ENCODE measurements around the gene RYR3.

RYR3 gene

DNA sequence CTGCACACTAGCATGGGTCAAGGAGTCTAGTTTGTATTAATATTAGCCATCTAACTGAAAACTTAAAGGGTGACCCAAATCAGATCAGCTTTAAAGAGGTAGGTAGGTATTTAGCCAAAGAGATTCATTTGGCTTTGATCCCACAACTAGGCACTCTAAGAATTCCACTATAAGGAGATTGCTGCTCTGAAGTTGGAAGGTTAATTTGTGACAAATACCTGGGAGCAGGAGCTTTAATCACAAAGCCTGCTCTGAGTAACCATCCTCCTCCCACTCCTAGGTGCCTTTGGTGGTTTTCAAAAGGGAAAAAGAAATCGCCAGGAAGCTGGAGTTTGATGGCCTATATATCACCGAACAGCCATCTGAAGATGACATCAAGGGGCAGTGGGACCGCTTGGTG is 537.2 kb downstream of the RYR3 start:
- H3K4me3 ChIP-seq (ENCODE audit: low read depth in 1 of 5, low read length in 5 of 5): no peak overlapping the region
- no peaks in the 10 kb centered on the region for H3K9me3 ChIP-seq (ENCODE audit: control insufficient read depth in 5 of 5, low read length in 5 of 5)
- H3K36me3 ChIP-seq (ENCODE audit: control insufficient read depth in 5 of 5, insufficient read depth in 5 of 5, low read length in 5 of 5): no peaks in the 10 kb centered on the region
- peaks cover 0 to 3% (median 3%) of the 10 kb centered on the region in 5 donors for H3K27me3 ChIP-seq (ENCODE audit: control insufficient read depth in 5 of 5, insufficient read depth in 4 of 5, low read length in 5 of 5)
- H3K9ac ChIP-seq (ENCODE audit: low read length in 5 of 5): no peak overlapping the region
- H3K27ac ChIP-seq (ENCODE audit: low read depth, low read length): no peak overlapping the region
- H3K4me1 ChIP-seq (ENCODE audit: control insufficient read depth in 5 of 5, insufficient read depth in 5 of 5, low read length in 5 of 5): no peaks in the 10 kb centered on the region

DNA sequence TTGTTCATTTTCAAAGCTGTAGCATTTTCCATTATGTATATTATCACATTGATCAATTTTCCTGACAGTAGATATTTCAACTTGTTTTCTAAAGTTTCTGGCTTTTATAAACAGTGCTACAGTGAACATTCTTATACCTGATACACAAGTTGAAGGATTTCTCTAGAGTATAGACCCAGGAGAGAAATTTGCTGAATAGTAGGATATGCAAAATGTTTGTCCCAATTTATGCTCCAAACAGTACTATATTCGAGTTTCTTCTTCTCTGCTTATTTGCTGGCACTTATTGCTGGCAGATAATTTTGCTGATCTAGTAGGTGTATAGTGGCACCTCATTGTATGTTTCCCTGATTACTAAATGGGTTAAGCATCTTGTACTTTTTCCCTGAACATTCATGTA is 540.3 kb downstream of the RYR3 start:
- Histone ChIP-seq H3K4me3 (ENCODE audit: low read depth in 1 of 5, low read length in 5 of 5) (no peak overlapping the region), H3K4me1 (ENCODE audit: control insufficient read depth in 5 of 5, insufficient read depth in 5 of 5, low read length in 5 of 5) (no peaks in the 10 kb centered on the region), H3K9ac (ENCODE audit: low read length in 5 of 5) (no peak overlapping the region), H3K27ac (ENCODE audit: low read depth, low read length) (no peak overlapping the region), H3K36me3 (ENCODE audit: control insufficient read depth in 5 of 5, insufficient read depth in 5 of 5, low read length in 5 of 5) (no peaks in the 10 kb centered on the region), H3K9me3 (ENCODE audit: control insufficient read depth in 5 of 5, low read length in 5 of 5) (no peaks in the 10 kb centered on the region), H3K27me3 (ENCODE audit: control insufficient read depth in 5 of 5, insufficient read depth in 4 of 5, low read length in 5 of 5) (peaks cover 0 to 3% (median under 1%) of the 10 kb centered on the region in 5 donors)

DNA sequence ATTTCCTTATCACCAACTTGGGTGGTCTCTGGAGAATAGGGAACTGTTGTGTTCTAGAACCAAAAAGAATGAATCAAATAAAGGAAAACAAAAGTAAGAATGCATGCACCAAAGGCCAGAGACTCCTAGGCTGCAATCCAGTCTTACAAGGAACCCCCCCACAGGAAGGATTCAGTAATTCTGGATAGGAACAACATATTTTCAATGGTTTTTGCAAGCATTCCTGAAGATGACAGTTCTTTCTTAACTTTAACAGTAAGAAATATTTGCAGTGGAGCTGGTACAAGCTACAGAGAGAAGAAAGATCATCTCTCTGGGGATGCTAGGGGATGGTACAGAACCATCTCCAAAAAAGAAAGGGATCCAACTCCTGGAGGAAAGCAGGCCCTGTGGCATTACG is 541.3 kb downstream of the RYR3 start:
- H3K9me3 ChIP-seq (ENCODE audit: control insufficient read depth in 5 of 5, low read length in 5 of 5): no peaks in the 10 kb centered on the region
- H3K4me1 ChIP-seq (ENCODE audit: control insufficient read depth in 5 of 5, insufficient read depth in 5 of 5, low read length in 5 of 5): no peaks in the 10 kb centered on the region
- no peak overlapping the region for H3K27ac ChIP-seq (ENCODE audit: low read depth, low read length)
- no peak overlapping the region for H3K9ac ChIP-seq (ENCODE audit: low read length in 5 of 5)
- no peaks in the 10 kb centered on the region for H3K36me3 ChIP-seq (ENCODE audit: control insufficient read depth in 5 of 5, insufficient read depth in 5 of 5, low read length in 5 of 5)
- no peak overlapping the region for H3K4me3 ChIP-seq (ENCODE audit: low read depth in 1 of 5, low read length in 5 of 5)
- no peaks in the 10 kb centered on the region for H3K27me3 ChIP-seq (ENCODE audit: control insufficient read depth in 5 of 5, insufficient read depth in 4 of 5, low read length in 5 of 5)

DNA sequence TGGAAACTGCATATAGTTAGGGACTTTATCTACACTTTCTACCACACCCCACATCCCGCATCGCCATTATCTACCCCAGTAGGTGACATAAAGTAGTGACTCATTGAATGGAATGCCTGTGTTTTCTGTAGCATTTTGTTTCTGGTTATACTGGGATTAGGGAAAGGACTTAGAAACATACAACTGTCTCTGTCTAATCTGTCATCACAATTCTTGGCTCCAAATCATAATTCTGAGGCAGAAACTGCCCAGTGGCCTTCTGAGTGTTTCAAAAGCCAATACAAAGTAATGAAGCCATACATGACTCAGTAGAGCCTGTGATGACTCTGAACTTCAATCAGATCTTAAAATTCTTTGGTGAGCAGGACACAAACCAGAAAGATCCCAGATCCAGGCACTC is 541.8 kb downstream of the RYR3 start:
- H3K27ac ChIP-seq (ENCODE audit: low read depth, low read length): no peak overlapping the region
- H3K4me1 ChIP-seq (ENCODE audit: control insufficient read depth in 5 of 5, insufficient read depth in 5 of 5, low read length in 5 of 5): no peaks in the 10 kb centered on the region
- no peak overlapping the region for H3K4me3 ChIP-seq (ENCODE audit: low read depth in 1 of 5, low read length in 5 of 5)
- H3K9ac ChIP-seq (ENCODE audit: low read length in 5 of 5): no peak overlapping the region
- no peaks in the 10 kb centered on the region for H3K9me3 ChIP-seq (ENCODE audit: control insufficient read depth in 5 of 5, low read length in 5 of 5)
- no peaks in the 10 kb centered on the region for H3K36me3 ChIP-seq (ENCODE audit: control insufficient read depth in 5 of 5, insufficient read depth in 5 of 5, low read length in 5 of 5)
- no peaks in the 10 kb centered on the region for H3K27me3 ChIP-seq (ENCODE audit: control insufficient read depth in 5 of 5, insufficient read depth in 4 of 5, low read length in 5 of 5)

DNA sequence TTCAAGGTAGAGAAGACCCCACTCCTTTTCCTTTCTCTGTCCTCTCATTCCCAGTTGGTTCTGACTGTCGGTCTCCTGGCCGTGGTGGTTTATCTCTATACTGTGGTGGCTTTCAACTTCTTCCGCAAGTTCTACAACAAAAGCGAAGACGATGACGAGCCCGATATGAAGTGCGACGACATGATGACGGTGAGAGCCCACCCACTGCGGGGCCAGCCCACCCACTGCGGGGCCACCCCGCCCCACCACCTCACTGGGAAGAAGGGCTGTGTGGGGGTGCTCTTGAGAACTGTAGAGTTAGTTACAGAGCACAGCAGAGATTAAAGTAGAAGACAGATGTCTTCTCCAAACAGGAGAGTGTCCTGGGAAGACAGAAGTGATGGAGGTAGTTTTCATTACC is 547.0 kb downstream of the RYR3 start:
- Histone ChIP-seq H3K9ac (ENCODE audit: low read length in 5 of 5) (no peak overlapping the region), H3K9me3 (ENCODE audit: control insufficient read depth in 5 of 5, low read length in 5 of 5) (no peaks in the 10 kb centered on the region), H3K36me3 (ENCODE audit: control insufficient read depth in 5 of 5, insufficient read depth in 5 of 5, low read length in 5 of 5) (peaks cover 4 to 21% (median 12%) of the 10 kb centered on the region in 5 donors), H3K27ac (ENCODE audit: low read depth, low read length) (no peak overlapping the region), H3K27me3 (ENCODE audit: control insufficient read depth in 5 of 5, insufficient read depth in 4 of 5, low read length in 5 of 5) (no peaks in the 10 kb centered on the region), H3K4me1 (ENCODE audit: control insufficient read depth in 5 of 5, insufficient read depth in 5 of 5, low read length in 5 of 5) (no peaks in the 10 kb centered on the region), H3K4me3 (ENCODE audit: low read depth in 1 of 5, low read length in 5 of 5) (no peak overlapping the region)

DNA sequence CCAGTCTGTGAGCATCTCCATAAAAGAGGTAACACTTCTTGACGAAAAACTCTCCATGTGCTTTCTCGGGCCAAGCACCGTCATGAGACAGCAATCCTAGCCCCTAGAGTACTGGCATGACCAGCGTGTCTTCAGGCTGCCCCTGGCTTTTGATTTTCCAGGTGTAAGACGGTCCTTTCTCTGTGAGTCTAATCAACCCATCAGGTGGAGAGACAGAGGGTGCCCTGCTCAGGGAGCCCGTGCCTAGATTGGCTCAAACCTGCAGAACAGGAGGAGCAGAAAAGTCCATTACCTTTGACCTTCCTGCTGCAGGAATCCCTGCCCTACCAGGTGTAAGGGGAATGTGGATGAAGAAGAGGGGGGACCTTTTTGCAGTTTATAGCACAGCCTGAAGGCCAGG is 548.1 kb downstream of the RYR3 start:
- Histone ChIP-seq H3K4me3 (ENCODE audit: low read depth in 1 of 5, low read length in 5 of 5) (no peak overlapping the region), H3K36me3 (ENCODE audit: control insufficient read depth in 5 of 5, insufficient read depth in 5 of 5, low read length in 5 of 5) (peaks cover 5 to 23% (median 13%) of the 10 kb centered on the region in 5 donors)

DNA sequence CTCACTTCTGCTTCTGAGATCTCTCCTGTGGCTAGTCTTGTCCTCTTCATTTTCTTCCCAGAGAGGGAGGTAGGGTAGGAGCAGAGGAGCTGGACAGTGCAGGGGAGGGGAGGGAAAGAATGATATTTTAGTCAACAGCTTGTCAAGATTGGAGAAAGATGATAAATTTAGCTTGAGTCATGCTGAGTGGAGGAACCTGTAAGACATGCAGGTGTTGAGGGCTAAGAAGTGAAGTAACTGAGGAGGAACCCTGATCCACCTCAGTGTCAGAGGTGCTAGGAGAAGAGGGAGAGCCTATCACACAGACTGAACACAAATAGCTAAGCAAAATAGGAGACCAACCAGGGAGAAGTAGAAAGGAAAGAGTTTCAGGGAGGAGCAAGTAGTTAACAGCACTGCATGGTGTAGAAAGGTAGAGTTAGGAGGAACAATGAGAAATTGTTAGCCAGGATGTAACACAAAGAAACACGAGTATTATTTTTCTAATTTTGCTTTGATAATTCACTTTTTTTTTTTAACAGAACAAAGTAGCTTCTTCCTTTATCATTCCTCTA is 549.3 kb downstream of the RYR3 start:
- Histone ChIP-seq H3K36me3 (ENCODE audit: control insufficient read depth in 5 of 5, insufficient read depth in 5 of 5, low read length in 5 of 5) (peaks cover 7 to 35% (median 22%) of the 10 kb centered on the region in 5 donors), H3K4me1 (ENCODE audit: control insufficient read depth in 5 of 5, insufficient read depth in 5 of 5, low read length in 5 of 5) (no peaks in the 10 kb centered on the region), H3K27ac (ENCODE audit: low read depth, low read length) (no peak overlapping the region), H3K9me3 (ENCODE audit: control insufficient read depth in 5 of 5, low read length in 5 of 5) (no peaks in the 10 kb centered on the region), H3K27me3 (ENCODE audit: control insufficient read depth in 5 of 5, insufficient read depth in 4 of 5, low read length in 5 of 5) (no peaks in the 10 kb centered on the region), H3K9ac (ENCODE audit: low read length in 5 of 5) (no peak overlapping the region), H3K4me3 (ENCODE audit: low read depth in 1 of 5, low read length in 5 of 5) (no peak overlapping the region)

More for the DNA sequence above, 548.1 kb downstream of the RYR3 start:
- Histone ChIP-seq H3K4me1 (ENCODE audit: control insufficient read depth in 5 of 5, insufficient read depth in 5 of 5, low read length in 5 of 5) (no peaks in the 10 kb centered on the region), H3K27me3 (ENCODE audit: control insufficient read depth in 5 of 5, insufficient read depth in 4 of 5, low read length in 5 of 5) (no peaks in the 10 kb centered on the region), H3K27ac (ENCODE audit: low read depth, low read length) (no peak overlapping the region), H3K9ac (ENCODE audit: low read length in 5 of 5) (no peak overlapping the region), H3K9me3 (ENCODE audit: control insufficient read depth in 5 of 5, low read length in 5 of 5) (no peaks in the 10 kb centered on the region)

DNA sequence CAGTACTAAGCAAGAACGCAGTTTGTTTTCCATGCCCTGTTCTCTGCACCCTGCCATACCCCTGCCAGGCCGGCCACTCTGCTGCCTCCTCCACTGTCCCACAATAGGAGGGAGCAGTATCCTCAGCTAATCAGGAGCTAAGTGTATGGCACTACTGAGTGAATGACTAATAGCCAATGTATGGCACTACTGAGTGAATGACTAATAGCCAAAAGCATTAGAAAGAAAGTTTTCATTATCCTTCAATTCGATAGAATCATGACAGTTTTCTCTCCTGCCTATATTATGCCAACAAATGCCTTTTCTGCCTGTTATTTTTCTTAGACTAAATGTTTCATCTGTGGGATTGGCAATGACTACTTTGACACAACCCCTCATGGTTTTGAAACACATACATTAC is 550.0 kb downstream of the RYR3 start:
- no peak overlapping the region for H3K27ac ChIP-seq (ENCODE audit: low read depth, low read length)
- no peaks in the 10 kb centered on the region for H3K9me3 ChIP-seq (ENCODE audit: control insufficient read depth in 5 of 5, low read length in 5 of 5)
- H3K4me3 ChIP-seq (ENCODE audit: low read depth in 1 of 5, low read length in 5 of 5): no peak overlapping the region
- H3K9ac ChIP-seq (ENCODE audit: low read length in 5 of 5): no peak overlapping the region
- no peaks in the 10 kb centered on the region for H3K27me3 ChIP-seq (ENCODE audit: control insufficient read depth in 5 of 5, insufficient read depth in 4 of 5, low read length in 5 of 5)
- H3K36me3 ChIP-seq (ENCODE audit: control insufficient read depth in 5 of 5, insufficient read depth in 5 of 5, low read length in 5 of 5): peaks cover 7 to 42% (median 22%) of the 10 kb centered on the region in 5 donors
- no peaks in the 10 kb centered on the region for H3K4me1 ChIP-seq (ENCODE audit: control insufficient read depth in 5 of 5, insufficient read depth in 5 of 5, low read length in 5 of 5)

DNA sequence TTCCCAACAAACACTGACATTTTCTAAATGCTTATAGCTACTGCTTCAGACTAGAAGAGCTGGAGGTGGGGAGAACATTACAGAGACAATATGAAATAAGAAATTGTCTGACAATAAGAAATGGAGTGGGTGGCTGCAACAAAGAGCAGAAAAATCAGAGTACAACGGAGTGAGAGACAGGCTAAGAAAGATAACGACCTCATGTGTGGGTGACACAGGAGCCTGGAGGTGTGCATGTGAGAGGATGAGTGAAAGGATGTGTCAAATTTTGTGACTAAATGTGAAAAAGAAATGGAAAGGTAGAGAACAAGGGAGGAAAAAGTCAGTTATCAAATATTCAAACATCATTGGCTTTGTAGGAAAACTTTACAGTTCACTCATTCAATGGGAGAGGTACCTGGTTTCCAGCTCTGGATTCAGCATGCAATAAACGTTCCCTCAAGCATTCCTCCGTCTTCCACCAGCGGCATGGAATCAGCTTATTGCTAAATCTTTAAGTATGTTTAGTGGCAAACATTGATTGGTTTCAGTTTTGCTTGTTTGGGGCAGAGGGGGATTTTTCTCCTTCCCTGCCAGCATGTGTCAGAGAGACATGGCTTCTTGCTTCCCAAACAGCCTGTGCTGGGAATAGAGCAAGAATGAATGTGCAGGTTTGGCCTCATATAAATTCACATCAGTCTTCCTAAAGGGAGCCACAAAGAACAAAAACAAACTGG is 553.8 kb downstream of the RYR3 start:
- no peak overlapping the region for H3K27ac ChIP-seq (ENCODE audit: low read depth, low read length)
- H3K9me3 ChIP-seq (ENCODE audit: control insufficient read depth in 5 of 5, low read length in 5 of 5): no peaks in the 10 kb centered on the region
- no peak overlapping the region for H3K4me3 ChIP-seq (ENCODE audit: low read depth in 1 of 5, low read length in 5 of 5)
- no peak overlapping the region for H3K9ac ChIP-seq (ENCODE audit: low read length in 5 of 5)
- no peaks in the 10 kb centered on the region for H3K27me3 ChIP-seq (ENCODE audit: control insufficient read depth in 5 of 5, insufficient read depth in 4 of 5, low read length in 5 of 5)
- no peaks in the 10 kb centered on the region for H3K4me1 ChIP-seq (ENCODE audit: control insufficient read depth in 5 of 5, insufficient read depth in 5 of 5, low read length in 5 of 5)
- H3K36me3 ChIP-seq (ENCODE audit: control insufficient read depth in 5 of 5, insufficient read depth in 5 of 5, low read length in 5 of 5): peaks cover 12 to 49% (median 28%) of the 10 kb centered on the region in 5 donors

DNA sequence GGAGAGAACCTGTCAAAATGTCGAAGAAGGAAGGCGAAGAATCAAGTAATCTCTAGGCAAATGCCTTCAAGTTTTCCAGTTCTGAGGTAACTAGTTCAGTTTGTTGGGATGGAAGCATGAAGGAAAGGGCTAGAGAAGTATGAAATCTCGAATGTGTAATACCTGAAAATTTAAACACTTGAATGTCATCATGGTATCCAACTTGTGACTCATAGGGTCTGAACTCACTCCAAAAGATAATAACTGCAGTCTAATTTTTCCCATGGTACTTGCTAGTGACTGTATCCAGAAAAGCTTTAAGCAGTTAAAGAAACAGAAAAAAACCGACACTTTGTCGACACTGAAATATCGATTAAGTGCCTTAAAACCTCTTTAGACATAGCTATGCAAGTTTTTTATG is 554.6 kb downstream of the RYR3 start:
- no peaks in the 10 kb centered on the region for H3K9me3 ChIP-seq (ENCODE audit: control insufficient read depth in 5 of 5, low read length in 5 of 5)
- no peak overlapping the region for H3K4me3 ChIP-seq (ENCODE audit: low read depth in 1 of 5, low read length in 5 of 5)
- no peaks in the 10 kb centered on the region for H3K27me3 ChIP-seq (ENCODE audit: control insufficient read depth in 5 of 5, insufficient read depth in 4 of 5, low read length in 5 of 5)
- H3K36me3 ChIP-seq (ENCODE audit: control insufficient read depth in 5 of 5, insufficient read depth in 5 of 5, low read length in 5 of 5): peaks cover 10 to 44% (median 21%) of the 10 kb centered on the region in 5 donors
- H3K4me1 ChIP-seq (ENCODE audit: control insufficient read depth in 5 of 5, insufficient read depth in 5 of 5, low read length in 5 of 5): no peaks in the 10 kb centered on the region
- no peak overlapping the region for H3K9ac ChIP-seq (ENCODE audit: low read length in 5 of 5)
- H3K27ac ChIP-seq (ENCODE audit: low read depth, low read length): no peak overlapping the region

All from subcutaneous abdominal adipose tissue (tissue), 5 donors.